NCI-H82 treated with DMSO at 0.1 percent for 48 hours (cell line): ENCODE data around the gene LONP1.
"Not testable (repeated sequence)": the region's sequence is repeated elsewhere in the genome, so short reads cannot be mapped to it uniquely, and the experiment has no call there.

Experiments used
- DNase-seq: peaks from one replicate; lab custom pipeline; 2025; ENCODE audit not compliant: unreplicated experiment; lab: John Stamatoyannopoulos, UW

Gene LONP1

GRCh38 chr19:5693195-5694166 lies 26.5 kb downstream of the LONP1 start:
- DNase-seq = no peak

DNA sequence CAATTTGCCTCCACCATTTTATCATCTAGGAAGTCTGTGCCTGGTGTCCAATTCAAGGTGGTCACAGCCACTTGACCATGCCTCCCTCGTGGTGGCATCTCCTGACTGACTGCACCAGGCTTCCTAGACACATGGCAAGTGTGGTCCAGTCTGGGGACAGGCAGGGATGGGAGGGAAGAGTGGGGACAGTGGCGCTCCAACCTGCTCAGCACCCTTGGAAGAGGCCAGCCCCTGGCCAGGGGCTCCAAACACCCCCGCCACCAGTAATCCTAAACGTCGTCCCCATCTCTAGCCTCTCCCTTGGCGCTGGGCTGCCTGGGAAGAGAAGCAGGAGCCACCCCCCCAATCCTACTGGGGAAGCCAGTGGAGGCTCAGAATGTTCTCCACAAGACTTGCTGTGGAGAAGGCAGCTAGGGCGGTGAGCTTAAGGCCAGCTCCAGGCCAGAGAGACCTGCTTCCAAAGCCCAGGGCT lies 27.2 kb downstream of the LONP1 start:
- no peak for DNase-seq

GRCh38 chr19:5691822-5692722 lies 27.9 kb downstream of the LONP1 start:
- DNase-seq = no peak

DNA sequence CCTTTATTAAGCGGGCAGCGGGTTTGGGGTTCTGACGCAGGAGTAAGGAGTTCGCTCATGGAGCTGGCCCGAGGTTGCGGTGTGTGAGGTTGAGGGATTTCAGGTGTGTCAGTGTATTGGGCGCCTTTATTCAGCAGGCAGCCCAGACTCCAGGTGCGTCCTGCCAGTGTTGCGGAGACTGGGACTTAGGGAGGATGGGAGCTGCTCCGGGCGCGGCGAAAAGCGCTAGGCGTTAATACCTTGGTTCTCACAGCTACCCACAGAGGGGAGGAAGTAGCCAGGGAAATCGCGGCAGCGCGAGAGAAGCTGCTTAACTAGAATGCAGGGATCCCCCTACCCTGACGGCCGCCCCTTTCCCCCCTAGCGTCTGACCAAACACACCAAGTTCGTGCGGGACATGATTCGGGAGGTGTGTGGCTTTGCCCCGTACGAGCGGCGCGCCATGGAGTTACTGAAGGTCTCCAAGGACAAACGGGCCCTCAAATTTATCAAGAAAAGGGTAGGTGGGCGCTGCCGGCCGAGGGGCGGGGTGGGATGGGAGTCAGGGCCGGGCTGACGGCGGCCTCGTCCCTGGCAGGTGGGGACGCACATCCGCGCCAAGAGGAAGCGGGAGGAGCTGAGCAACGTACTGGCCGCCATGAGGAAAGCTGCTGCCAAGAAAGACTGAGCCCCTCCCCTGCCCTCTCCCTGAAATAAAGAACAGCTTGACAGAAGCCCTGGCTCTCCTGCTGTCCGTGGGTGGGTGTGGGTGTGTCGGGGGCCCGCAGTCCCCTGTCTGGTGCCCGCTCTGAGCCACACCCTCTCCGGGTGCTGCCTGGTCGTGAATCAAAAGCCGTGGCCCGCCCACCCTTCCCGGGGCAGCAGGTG lies 28.8 kb downstream of the LONP1 start:
- DNase-seq = no peak

- peak; percentile 81 for DNase-seq
These were observed 29.6 kb downstream of the LONP1 start, which contains the start of gene RPL36 for GRCh38 chr19:5690125-5690954. TSS of gene RPL36 (plus strand) at chr19:5690295. CDS start at chr19:5690508, 213 bp downstream.

DNA sequence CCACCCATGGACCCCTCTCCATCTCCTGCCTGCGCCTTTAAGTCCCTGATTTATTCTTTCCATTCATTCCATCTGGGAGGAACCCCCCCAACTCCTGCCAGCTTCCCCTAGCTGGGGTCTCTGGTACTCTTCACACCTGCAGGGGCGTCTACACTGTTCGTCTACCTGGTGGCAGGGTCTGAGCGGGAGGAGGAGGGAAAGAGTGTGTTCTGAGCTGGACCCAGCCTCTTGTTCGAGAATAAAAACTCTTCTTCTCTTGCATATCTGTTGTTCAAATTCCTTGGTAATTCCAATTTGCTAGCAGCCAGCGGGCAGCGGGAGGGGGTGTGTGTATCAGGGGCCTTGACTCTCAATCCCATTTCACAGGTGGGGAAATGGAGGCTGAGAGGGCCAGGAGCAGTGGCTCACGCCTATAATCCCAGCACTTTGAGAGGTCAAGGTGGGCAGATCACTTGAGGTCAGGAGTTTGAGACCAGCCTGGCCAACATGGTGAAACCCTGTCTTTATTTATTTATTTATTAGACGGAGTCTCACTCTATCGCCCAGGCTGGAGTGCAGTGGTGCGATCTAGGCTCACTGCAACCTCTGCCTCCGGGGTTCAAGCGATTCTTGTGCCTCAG lies 31.6 kb downstream of the LONP1 start:
- not testable (repeated sequence) for DNase-seq

GRCh38 chr19:5687360-5688198 lies 32.4 kb downstream of the LONP1 start:
- no peak for DNase-seq

DNA sequence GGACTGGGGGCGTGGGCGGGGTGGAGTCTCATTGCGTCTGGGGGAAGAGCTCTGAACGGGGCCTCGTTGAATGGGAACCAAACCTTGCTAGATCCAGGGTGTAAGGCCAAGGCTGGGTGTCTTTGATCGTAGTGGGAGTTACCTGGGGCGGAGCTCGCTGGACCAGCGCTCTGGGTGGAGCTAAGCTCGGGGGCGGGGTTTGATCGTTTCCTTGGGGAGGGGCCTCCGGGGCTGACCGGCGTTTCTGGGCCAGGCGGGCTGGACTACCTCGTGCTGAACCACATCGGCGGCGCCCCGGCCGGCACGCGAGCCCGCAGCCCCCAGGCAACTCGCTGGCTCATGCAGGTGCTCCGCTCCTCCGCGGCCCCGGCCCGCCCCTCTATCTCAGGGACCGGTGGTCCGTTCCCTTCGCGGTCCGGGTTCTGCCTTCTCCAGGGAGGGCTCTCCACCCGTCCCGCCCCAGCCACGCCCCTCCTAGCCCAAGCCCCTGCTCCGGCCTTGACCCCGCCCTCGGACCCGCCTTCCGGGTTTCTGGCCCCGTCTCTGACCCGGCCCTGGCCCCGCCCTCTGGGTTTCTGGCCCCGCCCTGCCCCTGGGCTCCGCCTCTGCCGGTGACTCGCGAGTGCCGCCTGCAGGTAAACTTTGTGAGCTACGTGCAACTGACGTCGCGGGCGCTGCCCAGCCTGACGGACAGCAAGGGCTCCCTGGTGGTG lies 33.1 kb downstream of the LONP1 start:
- DNase-seq = no peak

DNA sequence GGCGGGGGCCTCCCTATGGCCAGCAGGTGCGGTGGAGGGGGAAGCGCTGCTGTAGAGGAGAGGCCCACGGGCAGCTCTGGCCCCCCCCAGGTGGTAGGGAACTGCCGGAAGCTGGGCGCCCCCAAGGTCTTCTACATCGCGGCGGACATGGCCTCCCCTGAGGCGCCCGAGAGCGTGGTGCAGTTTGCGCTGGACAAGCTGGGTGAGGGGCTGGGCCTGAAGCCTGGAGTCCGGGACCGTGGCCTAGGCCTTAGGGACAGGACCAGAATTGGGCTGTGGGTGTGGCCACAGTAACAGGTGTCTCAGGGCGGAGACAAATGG lies 33.7 kb downstream of the LONP1 start:
- DNase-seq = no peak

DNA sequence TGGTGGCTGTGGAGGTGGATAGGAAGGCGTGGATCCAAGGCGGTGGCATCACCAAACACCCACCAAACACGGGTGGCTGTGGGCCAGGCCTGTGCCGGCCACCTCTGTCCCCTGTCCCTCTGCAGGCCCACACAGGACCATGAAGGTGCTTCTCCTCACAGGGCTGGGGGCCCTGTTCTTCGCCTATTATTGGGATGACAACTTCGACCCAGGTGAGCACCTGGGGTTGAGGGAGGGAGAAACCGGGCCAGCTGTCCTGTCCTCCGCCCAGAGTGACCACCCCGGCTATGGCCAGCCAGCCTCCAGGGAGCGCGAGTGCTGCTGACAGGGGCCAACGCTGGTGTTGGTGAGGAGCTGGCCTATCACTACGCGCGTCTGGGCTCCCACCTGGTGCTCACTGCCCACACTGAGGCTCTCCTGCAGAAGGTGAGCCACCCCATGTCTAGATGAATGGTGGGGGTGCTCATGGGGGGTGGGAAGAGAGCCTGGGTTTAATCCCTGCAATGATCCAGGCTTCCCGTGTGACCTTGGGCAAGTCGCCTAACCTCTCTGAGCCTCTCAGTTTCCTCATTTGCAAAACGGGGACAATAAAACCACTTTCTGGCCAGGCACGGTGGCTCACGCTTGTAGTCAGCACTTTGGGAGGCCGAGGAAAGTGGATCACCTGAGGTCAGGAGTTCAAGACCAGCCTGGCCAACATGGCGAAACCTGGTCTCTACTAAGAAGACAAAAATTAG lies 35.1 kb downstream of the LONP1 start:
- no peak for DNase-seq

DNA sequence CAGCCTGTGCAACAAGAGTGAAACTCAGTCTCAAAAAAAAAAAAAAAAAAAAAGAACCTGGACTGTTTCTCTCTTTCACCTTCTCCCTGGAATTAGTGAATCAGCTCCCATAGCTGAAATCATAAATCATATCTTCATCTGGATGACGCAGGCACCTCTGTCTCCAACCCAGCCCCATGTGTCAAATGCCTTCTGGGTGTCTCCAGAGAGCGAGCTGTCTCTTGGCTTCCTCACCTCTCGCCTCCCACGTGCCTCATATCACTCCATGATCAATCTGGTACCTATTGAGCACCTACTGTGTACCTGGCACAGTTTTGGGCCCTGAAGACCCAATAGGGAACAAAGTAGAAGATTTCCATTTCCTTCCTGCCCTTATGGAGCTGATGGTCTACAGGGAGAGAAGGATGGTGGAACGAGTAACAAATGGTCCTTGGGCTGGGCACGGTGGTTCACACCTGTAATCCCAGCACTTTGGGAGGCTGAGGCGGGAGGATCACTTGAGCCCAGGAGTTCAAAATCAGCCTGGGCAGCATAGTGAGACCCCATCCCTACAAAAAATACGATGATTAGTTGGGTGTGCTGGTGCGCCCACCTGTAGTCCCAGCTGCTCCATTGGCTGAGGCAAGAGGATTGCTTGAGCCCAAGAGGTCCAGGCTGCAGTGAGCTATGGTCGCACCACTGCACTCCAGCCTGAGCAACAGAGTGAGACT lies 36.6 kb downstream of the LONP1 start:
- no peak for DNase-seq

DNA sequence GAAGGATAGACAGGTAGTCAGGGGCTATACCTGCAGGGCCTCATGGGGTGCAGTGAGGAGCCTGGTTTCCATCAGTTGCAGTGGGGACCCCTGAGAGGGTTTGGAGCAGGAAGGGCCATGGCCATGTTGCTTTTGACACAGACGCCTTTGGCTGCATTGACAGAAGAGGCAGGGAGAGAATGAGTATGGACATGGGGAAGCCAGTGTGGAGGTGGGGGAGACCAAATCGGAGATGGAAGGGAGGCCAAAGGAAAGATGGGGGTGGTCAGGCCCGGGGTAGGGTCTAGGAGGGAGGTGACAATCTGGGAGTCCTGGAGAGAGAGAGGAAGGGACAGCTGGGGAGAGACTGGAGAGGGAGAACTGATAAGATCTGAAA lies 37.9 kb downstream of the LONP1 start:
- DNase-seq = no peak

GRCh38 chr19:5681391-5682106 lies 38.4 kb downstream of the LONP1 start:
- no peak for DNase-seq

- peak; percentile 94 for DNase-seq
These were observed 39.2 kb downstream of the LONP1 start, which contains the start of the genes HSD11B1L and MICOS13 for GRCh38 chr19:5680437-5681368. TSS of gene HSD11B1L (plus strand) at chr19:5681027. CDS start at chr19:5684833, 3,806 bp downstream. TSS of gene MICOS13 (minus strand) at chr19:5680516. CDS start at chr19:5680486, 30 bp downstream.

DNA sequence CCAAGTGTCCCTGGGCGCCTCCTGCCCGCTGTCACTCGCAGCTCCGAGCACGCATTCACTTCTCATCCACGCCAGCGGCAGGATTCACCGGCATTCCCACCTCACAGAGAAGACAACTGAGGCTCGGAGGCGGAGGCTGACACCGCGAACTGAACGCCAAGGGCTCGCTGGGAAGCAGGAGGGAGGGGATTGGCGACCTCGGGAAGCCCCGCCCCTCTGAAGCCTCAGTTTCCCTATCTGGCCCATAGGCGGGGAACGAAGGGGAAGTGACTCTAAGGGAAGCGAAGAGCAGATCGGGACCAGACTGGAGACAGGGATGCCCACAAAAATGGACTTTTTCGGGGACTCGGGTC lies 39.9 kb downstream of the LONP1 start:
- DNase-seq = no peak
